HEK293 (cell line): Measurements from ENCODE around the gene HTT.

Source experiments
- CTCF ChIP-seq: fragments of 450-650 bp; formaldehyde crosslinking; IDR thresholded peaks from 2 replicates; pipeline ENCODE4 v1.5.1; 2016; ENCODE audit warnings: missing biosample characterization, missing genetic modification characterization
- MEIS1 ChIP-seq: sonication (generic); formaldehyde crosslinking; IDR thresholded peaks from 2 replicates; pipeline ENCODE4 v1.8.1; 2022; ENCODE audit warnings: missing genetic modification reagents, mild to moderate bottlenecking, borderline replicate concordance
- REST ChIP-seq: fragments of 450-650 bp; formaldehyde crosslinking; IDR thresholded peaks from 2 replicates; pipeline ENCODE4 v1.5.1; 2016; ENCODE audit warnings: missing biosample characterization, missing genetic modification characterization
- TCF7L2 ChIP-seq: IDR thresholded peaks from 2 replicates; pipeline ENCODE4 v1.6.1; 2011; ENCODE audit warnings: low read depth, mild to moderate bottlenecking, inconsistent platforms, low read length, moderate library complexity, borderline replicate concordance
- YY1 ChIP-seq: fragments of 450-650 bp; formaldehyde crosslinking; IDR thresholded peaks from 2 replicates; pipeline ENCODE4 v1.5.1; 2018; ENCODE audit warnings: missing biosample characterization, missing genetic modification characterization
- ZBTB11 ChIP-seq: fragments of 450-650 bp; formaldehyde crosslinking; conservative IDR thresholded peaks from 2 replicates; pipeline ENCODE4 v1.5.1; 2016; ENCODE audit warnings: low read depth, missing biosample characterization, missing genetic modification characterization
- ZBTB20 ChIP-seq: fragments of 450-650 bp; formaldehyde crosslinking; IDR thresholded peaks from 2 replicates; pipeline ENCODE4 v1.5.1; 2016; ENCODE audit warnings: missing biosample characterization, missing genetic modification characterization
- ZBTB21 ChIP-seq: fragments of 450-650 bp; formaldehyde crosslinking; IDR thresholded peaks from 2 replicates; pipeline ENCODE4 v1.5.1; 2017; ENCODE audit warnings: missing biosample characterization, missing genetic modification characterization
- ZNF211 ChIP-seq: fragments of 450-650 bp; formaldehyde crosslinking; IDR thresholded peaks from 2 replicates; pipeline ENCODE4 v1.5.1; 2016; ENCODE audit warnings: low read depth, missing biosample characterization, missing genetic modification characterization
- ZNF274 ChIP-seq, 2 experiments: fragments of 200-500 bp in 1 of 2; fragments of 450-650 bp in 1 of 2; sonication (Bioruptor generic) in 1 of 2; formaldehyde crosslinking in 1 of 2; IDR thresholded peaks; 2 replicates each; pipeline versions ENCODE4 v1.5.1 to v1.6.1; 2014 to 2016; ENCODE audit warnings: borderline replicate concordance in 1 of 2, inconsistent platforms in 1 of 2, low read length in 1 of 2, missing biosample characterization in 1 of 2, missing genetic modification characterization in 1 of 2
- ZNF280C ChIP-seq: fragments of 450-650 bp; formaldehyde crosslinking; IDR thresholded peaks from 2 replicates; pipeline ENCODE4 v1.5.1; 2016; ENCODE audit warnings: missing biosample characterization, missing genetic modification characterization
- ZNF777 ChIP-seq: fragments of 450-650 bp; formaldehyde crosslinking; IDR thresholded peaks from 2 replicates; pipeline ENCODE4 v1.5.1; 2017; ENCODE audit warnings: missing biosample characterization, missing genetic modification characterization, borderline replicate concordance

GRCh38 chr4:3119464-3119863 is 45.0 kb downstream of the HTT start:
- TF ChIP-seq ZBTB20 (tag by site-specific recombination) (no peak), ZBTB11 (tag by site-specific recombination) (no peak), ZNF280C (no peak), ZNF211 (tag by site-specific recombination) (no peak), ZNF777 (no peak), TCF7L2 (no peak), YY1 (tag by site-specific recombination) (no peak), ZBTB21 (tag by site-specific recombination) (no peak), CTCF (tag by site-specific recombination) (no peak), MEIS1 (CRISPR knock-in tag) (no peak), ZNF274 (IDR thresholded peaks at IDR 0.05; ENCODE audit: low read length) (no peak), ZNF274 (tag by site-specific recombination; IDR thresholded peaks at IDR 0.05; ENCODE audit: borderline replicate concordance) (no peak), REST (tag by site-specific recombination) (no peak)
